GM06990 (cell line): ENCODE data around the gene OR51B2.
"Not testable (repeated sequence)": the region's sequence is repeated elsewhere in the genome, so short reads cannot be mapped to it uniquely, and the experiment has no call there.

Experiments
- DNase-seq: peaks from one replicate; pipeline ENCODE4 v3.0.0-alpha.2; 2011; ENCODE audit not compliant: insufficient read length; ENCODE audit errors: extremely low read depth
- H3K27me3 ChIP-seq: replicated peaks from 2 replicates; pipeline ENCODE4 v1.6.0; 2011; ENCODE audit warnings: low read length; ENCODE audit not compliant: control insufficient read depth, insufficient read depth
- H3K36me3 ChIP-seq: 2 replicates; pipeline ENCODE4 v1.5.1; 2011; ENCODE audit warnings: low read length; ENCODE audit not compliant: control insufficient read depth, insufficient read depth
- H3K4me3 ChIP-seq: replicated peaks from 2 replicates; pipeline ENCODE4 v1.5.1; 2011; ENCODE audit warnings: low read depth, mild to moderate bottlenecking, control low read depth, low read length
- TF ChIP-seq, protein P1 (sequence below): IDR thresholded peaks from 2 replicates; pipeline ENCODE4 v1.5.1; 2011; ENCODE audit warnings: low read length, control low read depth, mild to moderate bottlenecking, inconsistent platforms; ENCODE audit not compliant: insufficient read depth, poor library complexity, severe bottlenecking

The OR51B2 gene, protein sequence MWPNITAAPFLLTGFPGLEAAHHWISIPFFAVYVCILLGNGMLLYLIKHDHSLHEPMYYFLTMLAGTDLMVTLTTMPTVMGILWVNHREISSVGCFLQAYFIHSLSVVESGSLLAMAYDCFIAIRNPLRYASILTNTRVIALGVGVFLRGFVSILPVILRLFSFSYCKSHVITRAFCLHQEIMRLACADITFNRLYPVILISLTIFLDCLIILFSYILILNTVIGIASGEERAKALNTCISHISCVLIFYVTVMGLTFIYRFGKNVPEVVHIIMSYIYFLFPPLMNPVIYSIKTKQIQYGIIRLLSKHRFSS

DNA sequence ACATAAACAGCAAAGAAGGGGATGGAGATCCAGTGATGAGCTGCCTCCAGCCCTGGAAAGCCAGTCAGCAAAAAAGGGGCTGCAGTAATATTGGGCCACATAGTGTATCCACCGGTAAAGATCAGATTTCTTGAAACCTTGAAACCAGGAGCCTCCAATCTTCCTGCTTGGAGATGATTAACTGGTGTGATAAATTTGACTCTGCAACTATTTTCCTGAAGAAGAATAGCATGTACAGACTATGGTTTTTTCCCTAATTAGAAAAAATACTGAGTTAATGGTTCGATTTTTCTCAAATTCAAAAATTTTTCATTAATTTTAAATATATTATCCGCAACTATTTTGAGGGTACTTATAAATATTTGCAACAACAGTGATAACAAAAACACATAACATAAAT, at the start of gene OR51B2:
Gene OR51B2 (minus strand): TSS at position 101 of the 400 bp plus-strand sequence. CDS start 0 bp downstream, at position 101.
- no peaks in the 10 kb centered on the region for H3K27me3 ChIP-seq
- no peak within 1 kb of the TSS for H3K4me3 ChIP-seq
- DNase-seq: no peak
- TF ChIP-seq, protein P1, sequence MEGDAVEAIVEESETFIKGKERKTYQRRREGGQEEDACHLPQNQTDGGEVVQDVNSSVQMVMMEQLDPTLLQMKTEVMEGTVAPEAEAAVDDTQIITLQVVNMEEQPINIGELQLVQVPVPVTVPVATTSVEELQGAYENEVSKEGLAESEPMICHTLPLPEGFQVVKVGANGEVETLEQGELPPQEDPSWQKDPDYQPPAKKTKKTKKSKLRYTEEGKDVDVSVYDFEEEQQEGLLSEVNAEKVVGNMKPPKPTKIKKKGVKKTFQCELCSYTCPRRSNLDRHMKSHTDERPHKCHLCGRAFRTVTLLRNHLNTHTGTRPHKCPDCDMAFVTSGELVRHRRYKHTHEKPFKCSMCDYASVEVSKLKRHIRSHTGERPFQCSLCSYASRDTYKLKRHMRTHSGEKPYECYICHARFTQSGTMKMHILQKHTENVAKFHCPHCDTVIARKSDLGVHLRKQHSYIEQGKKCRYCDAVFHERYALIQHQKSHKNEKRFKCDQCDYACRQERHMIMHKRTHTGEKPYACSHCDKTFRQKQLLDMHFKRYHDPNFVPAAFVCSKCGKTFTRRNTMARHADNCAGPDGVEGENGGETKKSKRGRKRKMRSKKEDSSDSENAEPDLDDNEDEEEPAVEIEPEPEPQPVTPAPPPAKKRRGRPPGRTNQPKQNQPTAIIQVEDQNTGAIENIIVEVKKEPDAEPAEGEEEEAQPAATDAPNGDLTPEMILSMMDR: no peak
- no peaks in the 10 kb centered on the region for H3K36me3 ChIP-seq

DNA sequence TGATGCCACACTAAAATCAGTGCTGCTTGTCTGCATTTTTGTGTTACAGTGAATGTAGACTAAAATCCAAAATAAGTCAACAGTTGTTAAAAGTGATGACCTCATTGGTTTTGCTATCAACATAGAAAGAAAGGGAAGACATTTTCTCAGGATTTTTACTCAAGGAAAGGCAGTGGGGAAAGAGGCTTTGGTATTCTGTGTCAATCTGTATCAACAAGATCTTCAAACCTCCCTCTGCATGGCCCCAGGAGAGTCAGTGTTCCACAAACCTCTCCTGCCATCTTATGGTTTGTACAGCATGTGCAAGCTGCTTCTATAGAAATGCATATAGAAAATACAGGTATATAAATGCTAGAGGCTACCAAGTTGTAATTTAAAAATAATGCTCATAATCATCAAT, 45.7 kb upstream of the OR51B2 start:
- H3K27me3 ChIP-seq: no peaks in the 10 kb centered on the region; the same call in 1 of the 2 replicates
- H3K4me3 ChIP-seq: no peak overlapping the region
- TF ChIP-seq, protein P1: peak; percentile 11
- DNase-seq: no peak
- H3K36me3 ChIP-seq: no peaks in the 10 kb centered on the region

DNA sequence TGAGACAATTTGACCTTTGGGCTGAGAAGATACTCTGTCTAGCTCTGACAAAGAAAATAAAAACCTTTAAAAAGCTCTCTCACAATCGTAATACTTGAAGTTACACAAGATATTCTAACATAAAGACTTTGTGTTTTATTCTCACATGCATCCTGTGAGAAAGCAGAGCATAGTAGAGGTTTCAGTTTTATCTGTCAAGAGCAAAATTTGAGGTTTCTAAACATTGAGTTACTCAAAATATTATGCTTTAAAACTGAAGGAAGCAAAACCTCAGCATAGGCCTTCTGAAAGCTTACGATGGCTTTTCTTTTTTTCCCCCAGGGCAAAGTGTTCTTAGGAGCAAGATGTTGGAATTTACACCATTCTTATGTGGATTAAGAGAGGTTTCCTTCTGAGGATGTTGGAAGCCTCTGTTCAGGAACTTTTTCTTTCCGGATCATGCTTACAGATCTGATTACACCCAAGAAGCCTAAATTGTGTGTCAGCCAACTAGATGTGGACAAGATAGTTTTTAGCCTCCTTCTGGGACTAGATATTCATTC, 44.5 kb upstream of the OR51B2 start:
- Histone ChIP-seq H3K36me3 (no peaks in the 10 kb centered on the region), H3K27me3 (no peaks in the 10 kb centered on the region; the same call in 1 of the 2 replicates), H3K4me3 (no peak overlapping the region)
- DNase-seq: no peak
- TF ChIP-seq, protein P1: no peak

DNA sequence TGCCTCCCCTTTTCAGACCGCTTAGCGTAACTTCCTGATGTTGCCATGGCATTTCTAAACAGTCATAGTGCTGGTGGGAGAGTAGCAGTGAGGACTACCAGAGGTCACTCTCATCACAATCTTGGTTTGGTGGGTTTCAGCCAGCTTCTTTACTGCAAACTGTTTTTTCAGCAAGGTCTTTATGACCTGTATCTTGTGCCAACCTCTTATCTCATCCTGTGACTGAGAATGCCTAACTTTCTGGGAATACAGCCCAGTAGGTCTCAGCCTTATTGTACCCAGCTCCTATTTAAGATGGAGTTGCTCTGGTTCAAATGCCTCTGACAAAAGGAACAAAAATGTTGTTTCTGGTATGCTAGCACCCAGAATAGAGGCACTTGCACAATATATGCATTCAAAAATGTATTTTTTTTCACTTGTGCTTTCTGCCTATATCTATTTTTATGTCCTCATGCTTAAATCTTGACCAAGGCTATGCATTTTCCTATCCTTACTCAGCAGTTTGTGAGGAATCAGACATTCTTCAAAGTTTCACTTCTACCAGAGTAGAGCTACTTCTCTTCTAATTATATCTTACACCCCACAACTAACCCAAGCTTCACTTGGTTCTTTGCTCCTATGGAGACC, 43.5 kb upstream of the OR51B2 start:
- Histone ChIP-seq H3K36me3 (no peaks in the 10 kb centered on the region), H3K4me3 (no peak overlapping the region), H3K27me3 (no peaks in the 10 kb centered on the region; the same call in 1 of the 2 replicates)
- no peak for DNase-seq
- TF ChIP-seq, protein P1: no peak

DNA sequence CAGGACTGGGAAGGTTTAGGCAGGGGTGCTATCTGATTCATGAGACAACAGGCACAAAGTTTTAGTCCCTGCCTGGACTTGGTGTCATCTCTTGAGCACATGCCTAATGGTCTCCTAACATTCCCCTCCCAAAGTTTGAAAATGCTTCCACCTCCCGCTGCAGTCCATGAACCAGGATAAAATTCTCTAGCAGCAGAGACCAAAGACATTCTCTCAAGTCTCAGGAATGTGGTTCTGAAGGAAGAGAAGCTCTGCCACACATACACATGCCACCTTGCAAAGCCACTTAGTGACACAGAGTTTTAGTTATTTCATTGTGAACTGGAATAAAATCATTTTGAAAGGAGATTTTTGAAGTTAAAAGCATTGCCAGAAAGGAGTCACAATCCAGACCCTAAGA, 42.8 kb upstream of the OR51B2 start:
- H3K27me3 ChIP-seq: no peaks in the 10 kb centered on the region; the same call in 1 of the 2 replicates
- no peak for DNase-seq
- no peaks in the 10 kb centered on the region for H3K36me3 ChIP-seq
- TF ChIP-seq, protein P1: no peak
- no peak overlapping the region for H3K4me3 ChIP-seq

DNA sequence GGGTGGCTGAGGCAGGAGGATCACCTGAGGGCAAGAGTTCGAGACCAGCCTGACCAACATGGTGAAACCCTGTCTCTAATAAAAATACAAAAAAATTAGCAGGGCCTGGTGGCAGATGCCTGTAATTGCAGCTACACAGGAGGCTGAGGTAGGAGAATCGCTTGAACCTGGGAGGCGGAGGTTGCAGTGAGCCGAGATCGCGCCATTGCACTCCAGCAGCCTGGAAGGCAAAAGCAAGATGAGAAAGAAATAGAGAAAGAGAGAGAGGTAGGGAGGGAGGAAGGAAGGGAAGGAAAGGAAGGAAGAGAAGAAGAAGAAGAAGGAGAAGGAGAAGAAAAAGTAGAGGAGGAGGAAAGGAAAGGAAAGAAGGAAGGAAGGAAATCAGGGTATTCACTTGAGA, 42.3 kb upstream of the OR51B2 start:
- not testable (repeated sequence) for H3K36me3 ChIP-seq, H3K4me3 ChIP-seq, H3K27me3 ChIP-seq, DNase-seq
